Measurements from ENCODE around the gene SPTB. TPM values are rescaled to one million over a fixed set of nuclear protein-coding genes. Genes with fewer than 3 reads are reported as not detected.

The SPTB gene
- total and polyA plus RNA-seq, 8 donors, result 2.2 to 4.7 (median 3.3) TPM

DNA sequence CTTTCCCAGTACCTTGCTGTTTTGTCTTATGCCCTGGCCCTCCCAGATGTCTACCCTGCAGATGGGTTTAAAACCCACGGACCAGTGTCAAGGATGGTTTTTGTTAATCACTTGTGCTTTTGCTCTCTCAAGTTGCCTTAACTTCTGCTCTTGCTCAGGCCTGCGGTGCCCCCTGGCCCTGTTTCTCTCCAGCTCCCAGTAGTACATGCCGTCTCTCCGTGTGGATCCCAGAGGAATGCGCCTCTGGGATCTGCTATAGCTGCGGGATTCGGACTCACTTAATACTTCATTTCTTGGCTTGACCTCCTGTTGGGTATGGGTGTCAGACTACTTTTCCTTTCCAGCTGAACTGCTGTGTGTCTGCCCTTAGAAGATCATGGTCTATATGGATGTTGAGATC lies 160.9 kb downstream of the SPTB start:
- H3K36me3 ChIP-seq, result no peaks in the 10 kb centered on the region
- H3K9me3 ChIP-seq, result no peaks in the 10 kb centered on the region
- TF ChIP-seq, protein P1, sequence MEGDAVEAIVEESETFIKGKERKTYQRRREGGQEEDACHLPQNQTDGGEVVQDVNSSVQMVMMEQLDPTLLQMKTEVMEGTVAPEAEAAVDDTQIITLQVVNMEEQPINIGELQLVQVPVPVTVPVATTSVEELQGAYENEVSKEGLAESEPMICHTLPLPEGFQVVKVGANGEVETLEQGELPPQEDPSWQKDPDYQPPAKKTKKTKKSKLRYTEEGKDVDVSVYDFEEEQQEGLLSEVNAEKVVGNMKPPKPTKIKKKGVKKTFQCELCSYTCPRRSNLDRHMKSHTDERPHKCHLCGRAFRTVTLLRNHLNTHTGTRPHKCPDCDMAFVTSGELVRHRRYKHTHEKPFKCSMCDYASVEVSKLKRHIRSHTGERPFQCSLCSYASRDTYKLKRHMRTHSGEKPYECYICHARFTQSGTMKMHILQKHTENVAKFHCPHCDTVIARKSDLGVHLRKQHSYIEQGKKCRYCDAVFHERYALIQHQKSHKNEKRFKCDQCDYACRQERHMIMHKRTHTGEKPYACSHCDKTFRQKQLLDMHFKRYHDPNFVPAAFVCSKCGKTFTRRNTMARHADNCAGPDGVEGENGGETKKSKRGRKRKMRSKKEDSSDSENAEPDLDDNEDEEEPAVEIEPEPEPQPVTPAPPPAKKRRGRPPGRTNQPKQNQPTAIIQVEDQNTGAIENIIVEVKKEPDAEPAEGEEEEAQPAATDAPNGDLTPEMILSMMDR (IDR thresholded peaks at IDR 0.05), result no peak
- H3K4me3 ChIP-seq, result no peak overlapping the region
- ATAC-seq (no peak), DNase-seq (no peak)
- peaks cover 30 to 85% of the 10 kb centered on the region in 2 donors for H3K4me1 ChIP-seq
- intact Hi-C loops (cut with DNase I), result no loop called here
- no peaks in the 10 kb centered on the region for H3K27me3 ChIP-seq
- no peak overlapping the region for H3K27ac ChIP-seq

DNA sequence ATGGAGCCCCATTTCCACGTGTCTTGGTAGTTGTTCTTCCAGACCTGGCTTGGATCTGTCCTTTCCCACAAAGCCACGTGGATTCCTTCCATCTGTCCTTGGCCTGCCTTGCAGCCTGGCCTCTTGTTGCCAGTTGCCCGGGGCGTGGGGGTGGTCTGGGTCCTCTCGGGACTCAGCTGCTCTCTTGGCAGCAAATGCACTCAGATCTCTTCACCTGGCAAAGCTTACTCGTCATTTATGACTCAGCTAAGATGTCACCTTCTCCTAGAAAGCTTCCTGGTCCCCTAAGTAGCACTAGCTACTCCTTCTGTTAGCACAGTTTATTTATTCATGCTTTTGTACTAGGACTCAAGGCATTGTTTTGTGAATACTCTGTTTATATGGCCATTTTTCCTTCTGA lies 161.8 kb downstream of the SPTB start:
- Histone ChIP-seq H3K4me1 (peaks cover 30 to 79% of the 10 kb centered on the region in 2 donors), H3K4me3 (no peak overlapping the region), H3K27ac (peak overlapping the region in 1 of 2 donors; percentile 9), H3K36me3 (no peaks in the 10 kb centered on the region), H3K9me3 (peaks cover 0 to 4% of the 10 kb centered on the region in 2 donors), H3K27me3 (no peaks in the 10 kb centered on the region)
- peak in 1 of 4 donors; percentile 37 for DNase-seq
- intact Hi-C loops (cut with DNase I), result no loop called here
- peak; percentile 13 for ATAC-seq
- TF ChIP-seq, protein P1 (IDR thresholded peaks at IDR 0.05), result no peak

DNA sequence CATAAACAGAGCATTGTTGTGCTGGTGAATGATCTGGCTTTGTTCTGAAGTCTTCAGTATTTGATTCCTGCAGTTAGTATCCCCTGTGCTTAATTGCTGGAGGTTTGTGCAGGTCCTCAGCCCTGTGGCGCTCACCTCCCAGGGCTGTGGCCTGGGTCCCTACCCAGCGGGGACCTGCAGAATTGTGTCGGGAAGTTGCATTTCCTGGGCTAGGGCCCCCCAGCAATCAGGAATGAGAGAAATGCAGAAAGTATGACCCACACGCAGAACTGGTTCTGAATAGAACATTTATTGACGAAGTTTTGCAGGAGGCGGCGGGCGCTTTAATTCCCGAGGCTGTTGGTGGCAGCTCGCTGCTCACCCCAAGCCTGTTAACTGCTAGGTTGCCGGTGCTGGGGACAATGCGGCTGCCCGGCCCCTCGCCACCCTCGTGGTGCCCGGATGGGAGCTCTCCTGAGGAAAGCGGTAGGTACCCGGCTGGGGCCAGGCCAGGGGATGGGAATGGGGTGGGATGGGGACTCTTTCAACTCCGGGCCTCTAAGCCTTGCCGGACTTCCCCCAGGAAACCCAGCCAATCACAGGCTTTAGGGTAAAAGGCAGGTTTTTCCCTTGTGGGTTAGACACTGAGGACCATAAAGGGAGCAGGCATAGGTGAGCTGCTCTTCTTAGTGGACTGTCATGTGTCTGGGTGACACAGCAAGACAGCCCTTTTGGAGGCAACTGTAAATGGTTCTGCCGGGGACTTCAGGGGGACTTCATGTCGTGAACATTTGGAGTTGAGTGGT lies 163.9 kb downstream of the SPTB start:
- Histone ChIP-seq H3K9me3 (peaks cover 0 to 4% of the 10 kb centered on the region in 2 donors), H3K27me3 (no peaks in the 10 kb centered on the region), H3K36me3 (no peaks in the 10 kb centered on the region), H3K27ac (peak overlapping the region in 1 of 2 donors; percentile 26), H3K4me3 (peak overlapping the region in 1 of 2 donors; percentile 13), H3K4me1 (peaks cover 16 to 64% of the 10 kb centered on the region in 2 donors)
- TF ChIP-seq, protein P1 (IDR thresholded peaks at IDR 0.05), result no peak
- ATAC-seq (peak; percentile 38), DNase-seq (peak in 1 of 4 donors; percentile 36)
- intact Hi-C loops (cut with DNase I), result no loop called here

DNA sequence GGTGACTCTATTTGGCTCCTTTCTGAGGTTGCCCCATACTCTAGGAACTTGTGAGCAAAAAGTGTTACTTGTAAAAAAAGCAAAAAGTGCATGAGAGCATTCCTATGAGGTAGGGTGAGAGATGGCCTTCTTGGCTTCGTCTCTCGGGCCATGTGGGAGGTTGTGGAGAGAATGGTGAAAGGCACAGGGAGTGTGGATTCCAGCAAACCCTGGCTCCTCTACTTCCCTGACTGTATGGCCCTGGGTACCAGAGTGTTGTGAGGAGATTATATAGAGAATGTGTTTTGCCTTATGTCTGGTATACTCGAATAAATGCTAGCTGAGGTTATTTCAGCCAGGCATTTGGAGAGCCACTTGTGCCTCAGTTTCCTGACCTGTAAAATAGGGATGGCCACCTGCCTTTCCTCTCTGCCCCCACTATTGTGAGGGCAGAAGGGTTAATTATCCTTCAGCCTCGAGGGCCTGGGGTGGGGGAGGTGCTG lies 164.5 kb downstream of the SPTB start:
- ATAC-seq (no peak), DNase-seq (no peak)
- Histone ChIP-seq H3K27ac (peak overlapping the region in 1 of 2 donors; percentile 26), H3K9me3 (peaks cover 0 to 4% of the 10 kb centered on the region in 2 donors), H3K27me3 (no peaks in the 10 kb centered on the region), H3K36me3 (no peaks in the 10 kb centered on the region), H3K4me1 (peaks cover 16 to 64% of the 10 kb centered on the region in 2 donors), H3K4me3 (no peak overlapping the region)
- intact Hi-C loops (cut with DNase I), result no loop called here
- TF ChIP-seq, protein P1 (IDR thresholded peaks at IDR 0.05), result no peak

DNA sequence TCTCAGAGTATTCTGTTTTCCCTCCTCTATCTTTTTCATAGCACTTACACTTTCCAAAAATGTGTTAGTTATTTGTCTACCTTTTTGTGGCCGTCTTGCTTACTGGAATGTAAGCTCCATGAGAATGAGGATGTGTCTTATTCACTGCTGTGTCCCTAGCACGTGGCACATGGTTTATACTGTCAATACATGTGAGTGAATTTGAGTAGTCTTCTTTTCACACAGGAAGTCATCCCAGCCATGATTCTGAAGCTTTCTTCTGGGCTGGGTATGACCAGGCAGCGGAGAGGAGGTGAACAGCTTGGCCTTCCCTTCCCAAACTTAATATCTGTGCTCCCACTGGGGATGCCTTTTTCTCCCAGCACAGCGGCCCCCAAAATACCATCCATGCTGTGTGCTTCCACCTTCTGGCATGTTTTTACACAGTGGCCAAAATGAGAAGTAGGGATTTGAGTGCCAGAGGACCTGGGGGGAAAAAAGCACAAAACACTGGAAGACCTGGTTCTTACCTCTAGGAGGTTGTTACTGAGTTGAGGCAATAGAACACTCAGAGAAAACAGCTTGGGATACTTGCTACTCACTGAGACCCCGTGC lies 165.2 kb downstream of the SPTB start:
- peaks cover 17 to 63% of the 10 kb centered on the region in 2 donors for H3K4me1 ChIP-seq
- TF ChIP-seq, protein P1 (IDR thresholded peaks at IDR 0.05), result no peak
- intact Hi-C loops (cut with DNase I), result no loop called here
- DNase-seq (no peak), ATAC-seq (no peak)
- H3K36me3 ChIP-seq, result no peaks in the 10 kb centered on the region
- no peaks in the 10 kb centered on the region for H3K27me3 ChIP-seq
- peaks cover 0 to 4% of the 10 kb centered on the region in 2 donors for H3K9me3 ChIP-seq
- H3K27ac ChIP-seq, result no peak overlapping the region
- H3K4me3 ChIP-seq, result no peak overlapping the region
